ENCODE measurements around the gene SOX10. TPM values are rescaled to one million over a fixed set of nuclear protein-coding genes. Genes with fewer than 3 reads are reported as not detected.

The SOX10 gene
- polyA plus RNA-seq, 1 donor from 2014 or later: not detected

- H3K9ac ChIP-seq (ENCODE audit: low read length): no peak overlapping the region
- H4K20me1 ChIP-seq (ENCODE audit: insufficient read depth): no peaks in the 10 kb centered on the region
- H3K27ac ChIP-seq (ENCODE audit: low read length): no peak overlapping the region
- H3K79me2 ChIP-seq (replicated peaks; ENCODE audit: insufficient read depth, low read length): no peaks in the 10 kb centered on the region
- no peak overlapping the region for H3K4me3 ChIP-seq (ENCODE audit: low read length)
- H3K4me2 ChIP-seq (ENCODE audit: low read length): no peak overlapping the region
- H3K9me2 ChIP-seq (ENCODE audit: insufficient read depth, low read length): no peaks in the 10 kb centered on the region
- TF ChIP-seq TAF1 (IDR thresholded peaks at IDR 0.05; ENCODE audit: low read depth) (no peak), EP300 (conservative IDR thresholded peaks at IDR 0.05; ENCODE audit: poor library complexity, severe bottlenecking) (no peak), MXI1 (conservative IDR thresholded peaks at IDR 0.05; ENCODE audit: poor library complexity, severe bottlenecking) (no peak), SMC3 (conservative IDR thresholded peaks at IDR 0.05; ENCODE audit: poor library complexity) (no peak), RAD21 (conservative IDR thresholded peaks at IDR 0.05) (no peak), POLR2AphosphoS5 (IDR thresholded peaks at IDR 0.05) (no peak), CTCF (IDR thresholded peaks at IDR 0.05; ENCODE audit: poor library complexity, severe bottlenecking) (no peak), EZH2 (IDR thresholded peaks at IDR 0.05; ENCODE audit: borderline replicate concordance, insufficient read depth, low read length, poor library complexity, severe bottlenecking) (no peak)
- TF ChIP-seq, protein P1, sequence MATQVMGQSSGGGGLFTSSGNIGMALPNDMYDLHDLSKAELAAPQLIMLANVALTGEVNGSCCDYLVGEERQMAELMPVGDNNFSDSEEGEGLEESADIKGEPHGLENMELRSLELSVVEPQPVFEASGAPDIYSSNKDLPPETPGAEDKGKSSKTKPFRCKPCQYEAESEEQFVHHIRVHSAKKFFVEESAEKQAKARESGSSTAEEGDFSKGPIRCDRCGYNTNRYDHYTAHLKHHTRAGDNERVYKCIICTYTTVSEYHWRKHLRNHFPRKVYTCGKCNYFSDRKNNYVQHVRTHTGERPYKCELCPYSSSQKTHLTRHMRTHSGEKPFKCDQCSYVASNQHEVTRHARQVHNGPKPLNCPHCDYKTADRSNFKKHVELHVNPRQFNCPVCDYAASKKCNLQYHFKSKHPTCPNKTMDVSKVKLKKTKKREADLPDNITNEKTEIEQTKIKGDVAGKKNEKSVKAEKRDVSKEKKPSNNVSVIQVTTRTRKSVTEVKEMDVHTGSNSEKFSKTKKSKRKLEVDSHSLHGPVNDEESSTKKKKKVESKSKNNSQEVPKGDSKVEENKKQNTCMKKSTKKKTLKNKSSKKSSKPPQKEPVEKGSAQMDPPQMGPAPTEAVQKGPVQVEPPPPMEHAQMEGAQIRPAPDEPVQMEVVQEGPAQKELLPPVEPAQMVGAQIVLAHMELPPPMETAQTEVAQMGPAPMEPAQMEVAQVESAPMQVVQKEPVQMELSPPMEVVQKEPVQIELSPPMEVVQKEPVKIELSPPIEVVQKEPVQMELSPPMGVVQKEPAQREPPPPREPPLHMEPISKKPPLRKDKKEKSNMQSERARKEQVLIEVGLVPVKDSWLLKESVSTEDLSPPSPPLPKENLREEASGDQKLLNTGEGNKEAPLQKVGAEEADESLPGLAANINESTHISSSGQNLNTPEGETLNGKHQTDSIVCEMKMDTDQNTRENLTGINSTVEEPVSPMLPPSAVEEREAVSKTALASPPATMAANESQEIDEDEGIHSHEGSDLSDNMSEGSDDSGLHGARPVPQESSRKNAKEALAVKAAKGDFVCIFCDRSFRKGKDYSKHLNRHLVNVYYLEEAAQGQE (IDR thresholded peaks at IDR 0.05; ENCODE audit: borderline replicate concordance): no peak
- no peaks in the 10 kb centered on the region for H3K36me3 ChIP-seq (ENCODE audit: insufficient read depth, low read length)
- no peaks in the 10 kb centered on the region for H3K9me3 ChIP-seq (ENCODE audit: low read length)
- no peaks in the 10 kb centered on the region for H3F3A ChIP-seq (ENCODE audit: insufficient read depth, low read length, poor library complexity, severe bottlenecking)
- no peak overlapping the region for H2AFZ ChIP-seq (ENCODE audit: low read depth, low read length)
- no peaks in the 10 kb centered on the region for H3K27me3 ChIP-seq (ENCODE audit: insufficient read depth, low read depth, low read length)
Measured at GRCh38 chr22:37972527-37972926, 11.8 kb downstream of the SOX10 start.

GRCh38 chr22:37971475-37972434 lies 12.6 kb downstream of the SOX10 start:
- H4K20me1 ChIP-seq (ENCODE audit: insufficient read depth): no peaks in the 10 kb centered on the region
- no peaks in the 10 kb centered on the region for H3K36me3 ChIP-seq (ENCODE audit: insufficient read depth, low read length)
- no peaks in the 10 kb centered on the region for H3K79me2 ChIP-seq (replicated peaks; ENCODE audit: insufficient read depth, low read length)
- H3K4me3 ChIP-seq (ENCODE audit: low read length): no peak overlapping the region
- H3K27ac ChIP-seq (ENCODE audit: low read length): no peak overlapping the region
- H2AFZ ChIP-seq (ENCODE audit: low read depth, low read length): no peak overlapping the region
- no peaks in the 10 kb centered on the region for H3F3A ChIP-seq (ENCODE audit: insufficient read depth, low read length, poor library complexity, severe bottlenecking)
- TF ChIP-seq TAF1 (IDR thresholded peaks at IDR 0.05; ENCODE audit: low read depth) (no peak), MXI1 (conservative IDR thresholded peaks at IDR 0.05; ENCODE audit: poor library complexity, severe bottlenecking) (no peak), POLR2AphosphoS5 (IDR thresholded peaks at IDR 0.05) (no peak), CTCF (IDR thresholded peaks at IDR 0.05; ENCODE audit: poor library complexity, severe bottlenecking) (no peak), EZH2 (IDR thresholded peaks at IDR 0.05; ENCODE audit: borderline replicate concordance, insufficient read depth, low read length, poor library complexity, severe bottlenecking) (no peak), EP300 (conservative IDR thresholded peaks at IDR 0.05; ENCODE audit: poor library complexity, severe bottlenecking) (no peak), RAD21 (conservative IDR thresholded peaks at IDR 0.05) (no peak), SMC3 (conservative IDR thresholded peaks at IDR 0.05; ENCODE audit: poor library complexity) (no peak)
- TF ChIP-seq, protein P1 (IDR thresholded peaks at IDR 0.05; ENCODE audit: borderline replicate concordance): no peak
- no peaks in the 10 kb centered on the region for H3K9me3 ChIP-seq (ENCODE audit: low read length)
- no peak overlapping the region for H3K4me2 ChIP-seq (ENCODE audit: low read length)
- H3K9ac ChIP-seq (ENCODE audit: low read length): no peak overlapping the region
- no peaks in the 10 kb centered on the region for H3K27me3 ChIP-seq (ENCODE audit: insufficient read depth, low read depth, low read length)
- H3K9me2 ChIP-seq (ENCODE audit: insufficient read depth, low read length): no peaks in the 10 kb centered on the region

All from neural cell (in vitro differentiated cells).